Body of pancreas (tissue), 4 donors: ENCODE measurements around the gene RAB43. TPM values are rescaled to one million over a fixed set of nuclear protein-coding genes. Genes with fewer than 3 reads are reported as not detected.

Experiments used
- ATAC-seq: fragments of 150-250 bp; one replicate; pipeline ENCODE4 v1.9.1; 2016
- DNase-seq, 4 donors: peaks; one replicate each; pipeline ENCODE4 v3.0.0-alpha.2; 2019
- H3K27ac ChIP-seq, 4 donors: fragments of 200-600 bp; sonication (generic); 1 replicate in 3 of 4; 2 replicates in 1 of 4; pipeline versions ENCODE4 v1.5.1 to v1.6.1; 2016 to 2019; ENCODE audit warnings: mild to moderate bottlenecking in 1 of 4, mixed read lengths in 1 of 4, moderate library complexity in 1 of 4
- H3K27me3 ChIP-seq, 2 donors: fragments of 200-600 bp; sonication (generic); one replicate each; pipeline ENCODE4 v1.6.0; 2016; ENCODE audit warnings: mild to moderate bottlenecking in 1 of 2
- H3K36me3 ChIP-seq, 2 donors: fragments of 200-600 bp; sonication (generic); replicated peaks in 1 of 2; 2 replicates each; pipeline ENCODE4 v1.5.1; 2016; ENCODE audit warnings: low read depth in 2 of 2; ENCODE audit not compliant: insufficient read depth in 1 of 2
- H3K4me1 ChIP-seq: fragments of 200-600 bp; sonication (generic); one replicate; pipeline ENCODE4 v1.6.0; 2016
- H3K4me3 ChIP-seq, 2 donors: fragments of 200-600 bp; sonication (generic); 1 replicate in 1 of 2; 2 replicates in 1 of 2; pipeline ENCODE4 v1.5.1; 2016 to 2019
- H3K9me3 ChIP-seq, 3 donors: fragments of 200-600 bp; sonication (generic); 1 replicate in 2 of 3; 2 replicates in 1 of 3; pipeline ENCODE4 v1.5.1; 2016
- CTCF ChIP-seq, 7 experiments: fragments of 450-650 bp in 4 of 7; fragments of 200-600 bp in 3 of 7; sonication (generic) in 3 of 7; IDR thresholded peaks; one replicate each; pipeline ENCODE4 v1.5.1; 2016 to 2019; ENCODE audit warnings: antibody characterized with exemption in 7 of 7
- POLR2A ChIP-seq, 3 donors: fragments of 450-650 bp; IDR thresholded peaks; one replicate each; pipeline ENCODE4 v1.6.1; 2016; ENCODE audit warnings: antibody characterized with exemption in 3 of 3, mild to moderate bottlenecking in 2 of 3
- WGBS, 2 donors: methylation state at CpG; one replicate each; pipeline ENCODE4 v1.1.5; 2017; 5-methylcytosine and 5-hydroxymethylcytosine counted together
- intact Hi-C: fragments of 100-400 bp; cut with DNase I; formaldehyde crosslinking; loops from one replicate; pipeline ENCODE4 v1.15.1; 2023
- total RNA-seq, 2 donors: library from RNA; depleted of rRNA; stranded (reverse); fragments of >200 nt; gene quantifications; one replicate each; pipeline ENCODE4 v1.1.0, GENCODE V29; 2016

The RAB43 gene
- total RNA-seq, 2 donors from 2014 or later = 6.6 to 10.1 TPM

DNA sequence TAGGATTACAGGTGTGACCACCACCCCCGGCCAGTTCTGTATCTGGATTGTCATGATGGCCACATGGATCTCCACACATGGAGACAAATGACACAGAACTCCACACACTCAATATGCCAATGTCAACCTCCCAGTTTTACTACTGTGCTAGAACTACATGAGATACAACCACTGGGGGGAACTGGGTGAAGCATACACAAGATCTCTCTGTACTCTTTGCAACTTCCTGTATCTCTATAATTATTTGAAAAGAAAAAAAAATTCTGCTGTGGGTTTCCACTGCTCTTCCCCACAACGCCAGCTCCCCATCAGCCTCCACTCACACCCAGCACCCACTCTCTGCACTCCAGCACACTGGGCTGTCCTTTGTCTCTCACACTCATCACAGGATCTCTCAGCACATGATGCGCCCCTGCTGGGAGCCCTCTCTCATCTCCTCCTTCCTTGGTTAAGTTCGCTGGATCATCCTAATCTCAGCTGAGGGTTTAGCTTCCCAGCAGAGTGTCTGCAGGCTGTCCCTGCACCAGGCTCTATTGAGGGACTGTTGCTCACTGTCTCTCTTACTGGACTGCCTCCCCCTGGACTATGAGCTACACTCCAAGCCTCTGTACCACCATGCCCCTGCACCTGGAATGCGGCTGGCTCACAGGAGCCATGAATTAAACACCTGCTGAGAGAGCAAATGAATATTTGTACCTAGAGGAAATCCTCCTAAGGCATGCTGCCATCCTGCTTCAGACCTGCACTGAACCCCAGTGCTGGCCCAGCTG, 10.7 kb upstream of the RAB43 start:
- Histone ChIP-seq H3K9me3 (no peaks in the 10 kb centered on the region), H3K27ac (no peak overlapping the region), H3K27me3 (no peaks in the 10 kb centered on the region), H3K4me1 (no peaks in the 10 kb centered on the region), H3K4me3 (no peak overlapping the region), H3K36me3 (peaks cover 0 to 31% of the 10 kb centered on the region in 2 donors)
- intact Hi-C loops = no loop called here
- DNase-seq (no peak), ATAC-seq (no peak)
- TF ChIP-seq CTCF (IDR thresholded peaks at IDR 0.05) (no peak), POLR2A (IDR thresholded peaks at IDR 0.05) (no peak)
- WGBS, 2 donors = 85 to 87% methylated on average over 5 of the region's 5 CpGs

DNA sequence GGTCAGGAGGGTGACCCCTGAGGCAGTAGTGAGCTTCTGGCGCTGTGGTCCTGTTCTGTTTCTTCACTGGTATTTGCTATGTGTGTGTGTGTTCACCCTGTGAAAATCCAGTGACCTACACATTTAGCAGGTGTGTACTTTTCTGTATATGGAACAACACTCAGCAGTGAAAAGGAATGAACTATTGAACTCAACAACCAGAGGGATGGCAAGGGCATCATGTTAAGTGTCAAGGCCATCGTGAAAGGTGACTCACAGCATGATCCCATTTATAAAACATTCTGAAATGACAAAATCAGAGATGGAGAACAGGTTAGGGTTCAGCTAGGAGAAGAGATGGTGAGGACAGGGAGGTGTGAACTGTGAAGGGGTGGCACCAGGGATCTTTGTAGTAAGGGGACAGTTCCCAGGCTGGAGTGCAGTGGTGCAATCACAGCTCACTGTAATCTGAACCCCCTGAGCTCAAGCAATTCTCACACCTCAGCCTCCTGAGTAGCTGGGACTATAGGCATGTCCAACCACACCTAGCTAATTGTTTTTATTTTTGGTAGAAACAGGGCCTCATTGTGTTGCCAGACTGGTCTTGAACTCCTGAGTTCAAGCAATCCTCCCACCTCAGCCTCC, 10.0 kb upstream of the RAB43 start:
- no peaks in the 10 kb centered on the region for H3K4me1 ChIP-seq
- H3K36me3 ChIP-seq = peaks cover 0 to 31% of the 10 kb centered on the region in 2 donors
- no peak overlapping the region for H3K4me3 ChIP-seq
- no peak for ATAC-seq
- H3K27ac ChIP-seq = no peak overlapping the region
- no peaks in the 10 kb centered on the region for H3K9me3 ChIP-seq
- no peaks in the 10 kb centered on the region for H3K27me3 ChIP-seq
- WGBS, 2 donors = 68 to 75% methylated on average over 2 of the region's 2 CpGs
- intact Hi-C loops = no loop called here
- no peak for TF ChIP-seq CTCF (IDR thresholded peaks at IDR 0.05)
- TF ChIP-seq POLR2A (IDR thresholded peaks at IDR 0.05) = no peak
- no peak for DNase-seq

GRCh38 chr3:129130291-129130813, 8.7 kb upstream of the RAB43 start:
- Histone ChIP-seq H3K4me1 (no peaks in the 10 kb centered on the region), H3K9me3 (no peaks in the 10 kb centered on the region), H3K36me3 (peaks cover 0 to 31% of the 10 kb centered on the region in 2 donors), H3K27me3 (no peaks in the 10 kb centered on the region), H3K4me3 (no peak overlapping the region), H3K27ac (no peak overlapping the region)
- ATAC-seq (no peak), DNase-seq (no peak)
- WGBS, 2 donors = 80 to 85% methylated on average over 9 to 13 of the region's 13 CpGs
- intact Hi-C loops = no loop called here
- TF ChIP-seq CTCF (IDR thresholded peaks at IDR 0.05) (no peak), POLR2A (IDR thresholded peaks at IDR 0.05) (no peak)

DNA sequence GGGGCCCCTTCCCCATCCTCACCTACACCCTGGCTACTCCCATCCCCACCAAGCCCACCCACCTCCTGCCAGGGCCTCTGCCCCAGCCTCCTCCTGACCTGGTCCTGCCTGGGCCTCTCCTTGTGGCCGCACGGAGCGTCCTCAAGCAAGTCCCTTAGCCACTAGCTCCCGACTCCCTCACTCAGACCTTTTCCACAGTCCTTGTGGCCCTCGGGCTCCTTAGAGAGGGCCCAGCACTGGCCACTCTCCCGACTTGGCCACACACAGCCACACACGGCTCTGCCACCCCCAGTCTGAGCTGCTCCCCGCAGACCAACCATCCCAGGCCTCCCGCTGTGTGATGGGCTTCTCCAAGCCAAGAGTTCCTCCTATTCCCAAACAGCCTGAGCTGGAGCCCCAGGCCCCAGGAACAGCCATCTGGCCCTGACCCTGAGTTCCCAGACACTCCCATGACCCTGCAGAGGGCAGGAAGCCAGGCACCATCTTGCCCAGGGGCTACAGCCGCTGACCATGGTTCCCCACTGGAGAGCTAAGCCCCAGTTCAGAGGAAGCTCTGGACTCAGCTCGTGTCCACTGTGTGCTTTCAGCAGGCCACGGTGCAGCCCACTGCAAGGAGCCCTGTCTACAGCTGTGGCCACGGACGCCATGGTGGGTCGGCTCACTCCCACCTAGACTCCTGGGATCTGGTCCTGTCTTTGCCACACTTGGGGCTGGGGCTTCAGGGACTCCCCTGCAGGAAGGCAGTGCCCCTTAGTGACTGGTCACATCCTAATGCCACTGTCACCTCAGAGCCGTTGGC, 7.0 kb upstream of the RAB43 start:
- no peaks in the 10 kb centered on the region for H3K9me3 ChIP-seq
- H3K4me3 ChIP-seq = no peak overlapping the region
- ATAC-seq (no peak), DNase-seq (no peak)
- H3K27me3 ChIP-seq = no peaks in the 10 kb centered on the region
- H3K27ac ChIP-seq = no peak overlapping the region
- peaks cover 2% of the 10 kb centered on the region for H3K4me1 ChIP-seq
- TF ChIP-seq POLR2A (IDR thresholded peaks at IDR 0.05) (no peak), CTCF (IDR thresholded peaks at IDR 0.05) (no peak)
- intact Hi-C loops = no loop called here
- 90 to 92% methylated on average over 10 to 16 of the region's 16 CpGs for WGBS, 2 donors
- peaks cover 0 to 27% of the 10 kb centered on the region in 2 donors for H3K36me3 ChIP-seq
